GM12864 (cell line): ENCODE results near the gene TBXAS1.

Experiments
- DNase-seq: peaks from one replicate; pipeline ENCODE4 v3.0.0-alpha.2; 2011; ENCODE audit warnings: low read depth
- H3K4me3 ChIP-seq: 2 replicates; pipeline ENCODE4 v1.5.1; 2011; ENCODE audit warnings: mild to moderate bottlenecking, low read depth, low read length, control low read depth
- TF ChIP-seq, protein P1 (sequence below): IDR thresholded peaks from 2 replicates; pipeline ENCODE4 v1.5.1; 2011; ENCODE audit warnings: low read depth, mild to moderate bottlenecking, moderate library complexity, low read length, control low read depth, inconsistent platforms; ENCODE audit errors: missing control alignments

Gene TBXAS1

DNA sequence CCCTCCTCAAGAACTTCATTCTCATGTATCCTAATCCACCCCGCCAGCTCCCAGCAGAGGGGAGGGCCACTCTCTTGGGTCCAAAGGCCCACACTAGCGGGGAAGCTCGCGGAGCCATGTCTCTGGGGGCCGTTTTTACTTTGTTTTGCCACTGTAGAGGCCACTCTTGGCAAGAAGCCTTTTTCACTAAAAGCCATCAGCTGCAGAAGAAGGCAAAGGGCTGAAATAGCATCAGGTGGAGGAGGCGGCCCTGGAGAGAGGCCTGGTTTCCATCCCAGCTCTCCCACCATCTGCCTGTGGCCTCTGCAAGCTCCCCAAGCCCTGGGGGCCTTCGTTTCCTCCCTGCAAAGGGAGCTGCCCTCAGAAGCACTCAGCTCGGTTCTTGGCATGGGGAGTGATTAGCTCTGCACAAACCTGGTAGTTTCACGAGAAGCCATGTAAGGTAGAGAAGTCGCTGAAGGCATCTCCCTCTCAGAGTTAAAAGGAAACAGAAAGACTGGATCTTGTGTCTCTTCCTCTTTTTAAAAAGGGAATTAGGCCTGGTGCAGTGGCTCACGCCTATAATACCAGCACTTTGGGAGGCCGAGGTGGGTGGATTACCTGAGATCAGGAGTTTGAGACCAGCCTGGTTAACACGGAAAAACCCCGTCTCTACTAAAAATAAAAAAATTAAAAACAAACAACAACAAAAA is 163.4 kb downstream of the TBXAS1 start:
- TF ChIP-seq, protein P1, sequence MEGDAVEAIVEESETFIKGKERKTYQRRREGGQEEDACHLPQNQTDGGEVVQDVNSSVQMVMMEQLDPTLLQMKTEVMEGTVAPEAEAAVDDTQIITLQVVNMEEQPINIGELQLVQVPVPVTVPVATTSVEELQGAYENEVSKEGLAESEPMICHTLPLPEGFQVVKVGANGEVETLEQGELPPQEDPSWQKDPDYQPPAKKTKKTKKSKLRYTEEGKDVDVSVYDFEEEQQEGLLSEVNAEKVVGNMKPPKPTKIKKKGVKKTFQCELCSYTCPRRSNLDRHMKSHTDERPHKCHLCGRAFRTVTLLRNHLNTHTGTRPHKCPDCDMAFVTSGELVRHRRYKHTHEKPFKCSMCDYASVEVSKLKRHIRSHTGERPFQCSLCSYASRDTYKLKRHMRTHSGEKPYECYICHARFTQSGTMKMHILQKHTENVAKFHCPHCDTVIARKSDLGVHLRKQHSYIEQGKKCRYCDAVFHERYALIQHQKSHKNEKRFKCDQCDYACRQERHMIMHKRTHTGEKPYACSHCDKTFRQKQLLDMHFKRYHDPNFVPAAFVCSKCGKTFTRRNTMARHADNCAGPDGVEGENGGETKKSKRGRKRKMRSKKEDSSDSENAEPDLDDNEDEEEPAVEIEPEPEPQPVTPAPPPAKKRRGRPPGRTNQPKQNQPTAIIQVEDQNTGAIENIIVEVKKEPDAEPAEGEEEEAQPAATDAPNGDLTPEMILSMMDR = no peak

DNA sequence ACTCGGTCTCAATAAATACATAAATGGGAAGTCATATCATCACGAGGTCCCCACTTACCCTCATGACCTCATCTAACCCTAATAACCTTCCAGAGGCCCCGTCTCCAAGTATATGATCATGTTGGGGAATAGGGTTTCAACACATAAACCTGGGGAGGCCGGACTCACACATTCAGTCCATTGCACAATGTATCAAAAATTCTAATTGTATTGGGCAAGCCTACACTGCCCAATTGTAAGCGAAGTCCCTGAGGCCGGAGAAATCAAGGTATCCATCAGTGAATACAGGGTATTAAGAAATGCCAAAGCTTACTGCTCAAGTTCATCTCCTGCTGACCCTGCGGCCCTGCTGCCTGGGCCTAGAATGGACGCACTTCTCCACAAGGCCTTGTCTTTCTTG is 164.1 kb downstream of the TBXAS1 start:
- no peak for DNase-seq
- TF ChIP-seq, protein P1 = no peak
- no peak overlapping the region for H3K4me3 ChIP-seq

More for the DNA sequence above, 163.4 kb downstream of the TBXAS1 start:
- no peak overlapping the region for H3K4me3 ChIP-seq
- DNase-seq = no peak

DNA sequence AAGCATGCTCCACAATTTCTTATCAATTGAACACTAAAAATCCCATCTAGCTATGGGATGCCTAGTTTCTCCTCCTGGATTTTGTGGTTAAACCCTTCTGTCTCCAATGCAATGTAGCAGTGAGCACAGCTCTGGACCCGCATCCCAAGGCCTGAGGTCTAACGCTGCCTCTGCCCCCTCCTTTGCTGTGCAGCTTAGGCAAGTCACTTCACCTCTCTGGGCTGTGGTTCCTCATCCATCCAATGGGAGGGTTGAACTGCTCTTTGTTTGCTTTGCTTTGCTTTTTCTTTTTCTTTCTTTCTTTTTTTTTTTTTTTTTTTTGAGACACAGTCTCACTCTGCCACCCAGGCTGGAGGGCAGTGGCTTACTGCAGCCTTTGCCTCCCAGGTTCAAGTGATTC is 164.5 kb downstream of the TBXAS1 start:
- no peak for DNase-seq
- TF ChIP-seq, protein P1 = no peak
- H3K4me3 ChIP-seq = no peak overlapping the region

DNA sequence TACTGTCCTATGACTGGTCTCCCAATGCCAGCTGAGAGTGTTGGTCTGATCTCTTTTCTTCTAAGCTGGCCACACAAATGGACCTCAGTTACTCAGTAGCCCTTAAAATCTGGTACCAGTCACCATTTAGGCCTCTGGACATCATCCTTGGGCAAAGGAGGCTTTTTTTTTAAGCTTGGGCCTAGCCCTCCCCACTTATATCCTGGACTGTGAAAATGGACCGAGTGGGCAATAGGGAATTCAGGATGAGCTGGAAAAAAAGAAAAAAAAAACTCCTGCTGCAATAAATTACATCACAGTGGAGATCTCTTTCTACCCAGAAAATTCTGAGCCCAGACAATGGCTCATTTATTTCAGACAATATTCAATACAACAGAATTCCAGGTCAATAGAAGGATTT is 165.3 kb downstream of the TBXAS1 start:
- TF ChIP-seq, protein P1 = no peak
- H3K4me3 ChIP-seq = no peak overlapping the region
- no peak for DNase-seq

DNA sequence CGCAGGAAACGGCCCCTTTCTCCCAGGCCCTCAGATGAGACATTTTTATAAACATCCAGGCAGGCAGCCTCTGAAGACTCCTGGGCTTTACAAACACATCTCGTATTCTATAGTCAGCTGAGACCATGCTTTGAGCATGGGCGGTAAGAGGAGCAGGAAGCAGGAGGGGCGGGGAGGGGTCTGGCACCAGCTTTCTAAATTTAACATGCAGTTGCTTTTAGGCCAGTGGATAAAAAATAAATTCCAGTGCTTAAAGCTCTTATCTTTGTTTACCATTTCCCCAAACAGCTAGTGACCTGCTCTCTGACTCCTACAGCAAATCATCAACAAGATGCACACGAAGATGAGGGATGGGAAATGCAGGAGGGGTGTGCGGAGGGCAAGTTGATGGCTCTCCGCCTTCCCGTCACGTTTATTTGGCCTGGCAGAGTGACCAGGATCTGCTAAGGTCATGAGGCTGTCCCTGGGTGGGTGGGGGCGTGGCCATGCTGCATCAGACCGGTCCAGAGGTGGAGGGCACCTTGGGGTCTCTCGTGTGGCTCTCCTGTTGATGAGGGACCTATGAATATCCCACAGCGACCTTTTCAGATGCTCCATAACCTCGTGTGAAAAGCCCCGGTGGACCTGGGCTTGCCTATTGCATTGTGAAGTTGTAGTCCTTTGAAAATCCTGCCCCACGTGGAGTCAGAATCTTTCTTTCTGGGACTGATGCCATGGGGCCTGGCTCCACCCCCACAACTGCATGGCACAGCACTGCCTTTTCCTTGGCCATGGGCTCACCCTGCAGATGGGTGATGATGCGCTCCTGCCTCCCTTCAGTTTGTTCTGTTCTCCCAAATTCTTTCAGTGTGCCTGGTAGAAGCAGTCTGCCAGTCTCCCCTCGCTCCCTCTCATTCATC is 166.2 kb downstream of the TBXAS1 start:
- H3K4me3 ChIP-seq = no peak overlapping the region
- no peak for DNase-seq
- TF ChIP-seq, protein P1 = no peak

DNA sequence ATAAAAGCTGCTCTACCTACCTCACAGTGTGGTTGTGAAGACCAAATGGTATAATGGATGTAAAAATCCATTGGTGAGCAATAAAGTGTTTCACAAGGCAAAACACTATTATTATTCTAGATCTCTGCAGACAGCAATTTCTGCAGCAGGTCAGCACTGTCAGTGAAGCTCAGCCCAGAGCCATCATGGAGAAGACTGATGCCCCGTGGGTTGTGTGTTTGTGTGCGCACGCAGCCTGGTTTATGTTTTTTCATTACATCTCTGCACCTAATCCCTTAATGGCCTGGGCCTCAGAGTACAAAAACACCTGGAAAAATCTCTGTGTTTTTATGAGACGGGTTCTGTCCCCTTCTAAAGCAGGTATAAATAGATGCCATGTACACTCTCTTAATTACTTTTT is 169.5 kb downstream of the TBXAS1 start:
- DNase-seq = no peak
- H3K4me3 ChIP-seq = no peak overlapping the region
- TF ChIP-seq, protein P1 = no peak
